Natural killer cell (primary cell): ENCODE results near the gene HDGFL3. TPM values are rescaled to one million over a fixed set of nuclear protein-coding genes. Genes with fewer than 3 reads are reported as not detected.
A peak's percentile ranks its signal among the peaks of the same experiment; 100 is the strongest.

Experiments used
- ATAC-seq, 3 donors: fragments of 150-1000 bp in 2 of 3; fragments of 200-7000 bp in 1 of 3; cut with Tn5 transposase; 1 replicate in 1 of 3; 2 replicates in 2 of 3; pipeline ENCODE4 v1.10.0; 2021; ENCODE audit warnings: mild to moderate bottlenecking in 2 of 3, moderate library complexity in 2 of 3
- DNase-seq, 2 donors: peaks; one replicate each; pipeline versions ENCODE4 v3.0.0 to v3.0.0-alpha.2; 2013 to 2021; ENCODE audit warnings: mixed read lengths in 1 of 2
- H3K27ac ChIP-seq: one replicate; pipeline ENCODE4 v1.5.1; 2013; ENCODE audit warnings: mild to moderate bottlenecking, low read length
- H3K27me3 ChIP-seq: one replicate; pipeline ENCODE4 v1.6.1; 2013; ENCODE audit warnings: low read length; ENCODE audit not compliant: control insufficient read depth, insufficient read depth
- H3K36me3 ChIP-seq: one replicate; pipeline ENCODE4 v1.6.1; 2013; ENCODE audit warnings: low read length; ENCODE audit not compliant: control insufficient read depth, insufficient read depth
- H3K4me1 ChIP-seq: one replicate; pipeline ENCODE4 v1.6.1; 2013; ENCODE audit warnings: low read length; ENCODE audit not compliant: control insufficient read depth, insufficient read depth
- H3K4me3 ChIP-seq: one replicate; pipeline ENCODE4 v1.5.1; 2013; ENCODE audit warnings: low read length
- H3K9me3 ChIP-seq: one replicate; pipeline ENCODE4 v1.6.1; 2013; ENCODE audit warnings: low read length; ENCODE audit not compliant: control insufficient read depth, insufficient read depth
- H3K27ac Mint-ChIP-seq, 2 donors: one replicate each; pipeline ENCODE4 v1.8.0; 2022; ENCODE audit warnings: mild to moderate bottlenecking in 2 of 2, mixed read lengths in 2 of 2, moderate library complexity in 1 of 2
- H3K27me3 Mint-ChIP-seq, 2 donors: one replicate each; pipeline ENCODE4 v1.8.0; 2022; ENCODE audit warnings: low read depth in 2 of 2, mixed read lengths in 2 of 2
- H3K36me3 Mint-ChIP-seq: one replicate; pipeline ENCODE4 v1.8.0; 2022; ENCODE audit warnings: mixed read lengths
- H3K4me1 Mint-ChIP-seq, 2 donors: one replicate each; pipeline ENCODE4 v1.8.0; 2022; ENCODE audit warnings: mixed read lengths in 2 of 2
- H3K4me3 Mint-ChIP-seq: one replicate; pipeline ENCODE4 v1.8.0; 2022; ENCODE audit warnings: mild to moderate bottlenecking, moderate library complexity, mixed read lengths
- H3K9me3 Mint-ChIP-seq, 2 donors: one replicate each; pipeline ENCODE4 v1.8.0; 2022; ENCODE audit warnings: mixed read lengths in 2 of 2
- WGBS: methylation state at CpG from one replicate; pipeline ENCODE4 v1.1.7; 2013; ENCODE audit warnings: missing lambda C conversion rate; ENCODE audit not compliant: insufficient coverage; 5-methylcytosine and 5-hydroxymethylcytosine counted together
- intact Hi-C: fragments of 100-400 bp; cut with micrococcal nuclease; formaldehyde crosslinking; loops from one replicate; pipeline ENCODE4 v1.14.2; 2022
- total RNA-seq, 4 donors: library from RNA; stranded (reverse); fragments of 120-200 nt in 1 of 4; gene quantifications; one replicate each; pipeline versions ENCODE4 v1.2.3 to v1.2.4, GENCODE V29; 2013 to 2022
- TF ChIP-seq, protein P1 (sequence below): fragments of 200-600 bp; IDR thresholded peaks from one replicate; pipeline ENCODE4 v1.8.0; 2022; ENCODE audit warnings: antibody characterized with exemption

HDGFL3 gene
- total RNA-seq, 3 donors from 2014 or later (not counting 1 experiment from before 2014, with no cell fraction given), result 13.0 to 25.3 (median 21.4) TPM

DNA sequence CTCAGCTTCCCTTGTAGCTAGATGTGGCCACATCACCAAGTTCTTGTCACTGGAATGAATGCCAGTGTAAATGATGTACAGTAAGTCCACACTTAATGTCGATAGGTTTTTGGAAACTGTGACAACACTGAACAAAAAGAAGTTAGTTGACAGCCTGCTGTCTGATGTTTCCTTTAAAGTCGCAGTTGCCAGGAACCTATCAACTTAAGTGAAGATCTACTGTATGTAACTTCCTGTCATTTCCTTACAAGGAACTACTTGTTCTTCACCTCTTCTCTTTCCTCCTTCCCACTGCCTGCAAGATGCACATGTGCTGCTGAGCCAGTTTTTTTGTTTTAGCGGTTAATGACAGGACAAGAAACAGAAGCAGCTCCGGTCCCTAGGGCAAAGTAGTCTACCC is 44.6 kb downstream of the HDGFL3 start:
- H3K4me3 Mint-ChIP-seq, result no peak overlapping the region
- H3K36me3 Mint-ChIP-seq, result peaks cover 9% of the 10 kb centered on the region
- H3K4me1 Mint-ChIP-seq, result peaks cover 6 to 17% of the 10 kb centered on the region in 2 donors
- WGBS, result 76% methylated on average over 4 of the region's 4 CpGs
- intact Hi-C loops, result no loop called here
- H3K27me3 Mint-ChIP-seq, result no peaks in the 10 kb centered on the region
- Histone ChIP-seq H3K4me1 (no peaks in the 10 kb centered on the region), H3K4me3 (no peak overlapping the region), H3K27me3 (no peaks in the 10 kb centered on the region), H3K27ac (no peak overlapping the region), H3K9me3 (peaks cover 3% of the 10 kb centered on the region), H3K36me3 (no peaks in the 10 kb centered on the region)
- peak in 1 of 2 donors; percentile 7 for DNase-seq
- TF ChIP-seq, protein P1, sequence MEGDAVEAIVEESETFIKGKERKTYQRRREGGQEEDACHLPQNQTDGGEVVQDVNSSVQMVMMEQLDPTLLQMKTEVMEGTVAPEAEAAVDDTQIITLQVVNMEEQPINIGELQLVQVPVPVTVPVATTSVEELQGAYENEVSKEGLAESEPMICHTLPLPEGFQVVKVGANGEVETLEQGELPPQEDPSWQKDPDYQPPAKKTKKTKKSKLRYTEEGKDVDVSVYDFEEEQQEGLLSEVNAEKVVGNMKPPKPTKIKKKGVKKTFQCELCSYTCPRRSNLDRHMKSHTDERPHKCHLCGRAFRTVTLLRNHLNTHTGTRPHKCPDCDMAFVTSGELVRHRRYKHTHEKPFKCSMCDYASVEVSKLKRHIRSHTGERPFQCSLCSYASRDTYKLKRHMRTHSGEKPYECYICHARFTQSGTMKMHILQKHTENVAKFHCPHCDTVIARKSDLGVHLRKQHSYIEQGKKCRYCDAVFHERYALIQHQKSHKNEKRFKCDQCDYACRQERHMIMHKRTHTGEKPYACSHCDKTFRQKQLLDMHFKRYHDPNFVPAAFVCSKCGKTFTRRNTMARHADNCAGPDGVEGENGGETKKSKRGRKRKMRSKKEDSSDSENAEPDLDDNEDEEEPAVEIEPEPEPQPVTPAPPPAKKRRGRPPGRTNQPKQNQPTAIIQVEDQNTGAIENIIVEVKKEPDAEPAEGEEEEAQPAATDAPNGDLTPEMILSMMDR, result no peak
- H3K9me3 Mint-ChIP-seq, result peaks cover 3 to 12% of the 10 kb centered on the region in 2 donors
- ATAC-seq, result no peak
- H3K27ac Mint-ChIP-seq, result peak overlapping the region in 1 of 2 donors; percentile 14

DNA sequence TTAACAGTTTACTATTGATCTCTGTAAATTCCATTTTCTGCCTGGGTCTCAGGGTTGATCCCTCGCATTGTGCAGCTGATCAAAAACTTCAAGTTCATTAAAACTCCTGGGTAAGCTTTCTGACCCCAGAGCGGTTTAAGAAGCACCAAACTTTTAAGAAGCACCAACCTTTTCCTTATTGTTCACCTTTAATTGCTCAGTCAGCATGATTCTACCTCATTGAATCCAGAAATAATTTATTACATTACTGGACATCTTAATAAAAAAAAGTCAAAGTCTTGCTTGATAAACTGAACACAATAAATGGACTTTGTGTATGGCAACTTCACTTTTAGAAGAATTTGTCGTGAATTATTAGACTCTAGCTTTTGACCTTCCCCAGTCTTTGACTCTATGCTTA is 46.9 kb downstream of the HDGFL3 start:
- Mint-ChIP-seq H3K9me3 (peaks cover 0 to 1% of the 10 kb centered on the region in 2 donors), H3K27ac (no peak overlapping the region), H3K27me3 (no peaks in the 10 kb centered on the region), H3K4me1 (peaks cover 11 to 17% of the 10 kb centered on the region in 2 donors), H3K4me3 (no peak overlapping the region), H3K36me3 (peaks cover 1% of the 10 kb centered on the region)
- ATAC-seq (no peak), DNase-seq (no peak)
- H3K4me1 ChIP-seq, result no peaks in the 10 kb centered on the region
- H3K27ac ChIP-seq, result no peak overlapping the region
- no peaks in the 10 kb centered on the region for H3K27me3 ChIP-seq
- no peak overlapping the region for H3K4me3 ChIP-seq
- intact Hi-C loops, result no loop called here
- no peaks in the 10 kb centered on the region for H3K36me3 ChIP-seq
- WGBS, result 93% methylated on average over 3 of the region's 3 CpGs
- TF ChIP-seq, protein P1, result no peak
- no peaks in the 10 kb centered on the region for H3K9me3 ChIP-seq

DNA sequence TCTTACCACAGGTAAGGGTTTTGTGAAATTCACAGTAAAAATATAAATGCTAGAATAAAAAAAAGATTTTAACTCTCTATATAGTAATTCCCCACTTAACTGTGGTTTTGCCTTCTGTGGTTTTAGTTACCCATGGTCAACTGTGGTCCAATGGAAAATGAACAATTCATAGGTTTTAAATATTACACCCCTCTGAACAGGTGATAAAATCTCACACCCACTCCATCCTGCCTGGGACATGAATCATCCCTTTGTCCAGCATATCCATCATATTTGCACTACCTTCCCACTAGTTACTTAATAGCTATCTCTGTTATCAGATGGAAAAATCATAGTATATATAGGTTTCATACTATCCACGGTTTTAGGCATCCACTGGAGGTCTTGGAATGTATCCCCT is 49.2 kb downstream of the HDGFL3 start:
- TF ChIP-seq, protein P1, result no peak
- Histone ChIP-seq H3K27ac (no peak overlapping the region), H3K4me3 (no peak overlapping the region), H3K36me3 (no peaks in the 10 kb centered on the region), H3K4me1 (no peaks in the 10 kb centered on the region), H3K9me3 (no peaks in the 10 kb centered on the region), H3K27me3 (no peaks in the 10 kb centered on the region)
- H3K4me3 Mint-ChIP-seq, result no peak overlapping the region
- H3K27ac Mint-ChIP-seq, result no peak overlapping the region
- peaks cover 6 to 11% of the 10 kb centered on the region in 2 donors for H3K4me1 Mint-ChIP-seq
- no peak for ATAC-seq
- DNase-seq, result no peak
- no peaks in the 10 kb centered on the region for H3K36me3 Mint-ChIP-seq
- 83% methylated on average over 1 of the region's 1 CpG for WGBS
- no peaks in the 10 kb centered on the region for H3K27me3 Mint-ChIP-seq
- intact Hi-C loops, result no loop called here
- no peaks in the 10 kb centered on the region for H3K9me3 Mint-ChIP-seq

DNA sequence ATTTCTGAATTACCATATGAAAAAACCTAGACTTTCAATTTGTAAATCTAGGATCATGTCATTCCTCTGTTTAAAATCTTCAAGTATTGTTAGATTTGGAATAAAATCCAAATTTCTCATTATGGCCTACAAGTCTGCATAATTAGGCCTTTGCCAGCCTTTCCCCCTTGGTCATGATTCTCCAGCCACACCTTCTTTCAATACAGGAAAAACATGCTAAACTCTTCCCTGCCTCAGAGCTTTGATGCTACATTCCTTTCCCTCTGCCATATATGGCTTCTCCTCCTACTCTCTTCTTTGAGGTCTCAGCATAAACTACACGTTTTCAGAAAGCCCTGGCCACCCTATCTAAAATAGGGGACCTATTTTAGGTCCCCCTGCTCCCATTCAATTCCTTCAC is 51.7 kb downstream of the HDGFL3 start:
- no peaks in the 10 kb centered on the region for H3K27me3 ChIP-seq
- H3K4me3 ChIP-seq, result no peak overlapping the region
- no peaks in the 10 kb centered on the region for H3K36me3 ChIP-seq
- DNase-seq (no peak), ATAC-seq (no peak)
- no peaks in the 10 kb centered on the region for H3K9me3 ChIP-seq
- H3K36me3 Mint-ChIP-seq, result no peaks in the 10 kb centered on the region
- no peak overlapping the region for H3K27ac ChIP-seq
- no peak overlapping the region for H3K4me3 Mint-ChIP-seq
- no peaks in the 10 kb centered on the region for H3K9me3 Mint-ChIP-seq
- TF ChIP-seq, protein P1, result no peak
- H3K4me1 ChIP-seq, result no peaks in the 10 kb centered on the region
- no peak overlapping the region for H3K27ac Mint-ChIP-seq
- intact Hi-C loops, result no loop called here
- 71% methylated on average over 1 of the region's 1 CpG for whole genome bisulfite sequencing
- no peaks in the 10 kb centered on the region for H3K27me3 Mint-ChIP-seq
- peaks cover 0 to 5% of the 10 kb centered on the region in 2 donors for H3K4me1 Mint-ChIP-seq
